HG02763 (cell line): Measurements from ENCODE around the gene FBXO42.
"Not testable (repeated sequence)": the region's sequence is repeated elsewhere in the genome, so short reads cannot be mapped to it uniquely, and the experiment has no call there.

Experiments
- ATAC-seq: cut with Tn5 transposase; IDR thresholded peaks from one replicate; pipeline ENCODE4 v1.9.1; 2021; ENCODE audit warnings: mild to moderate bottlenecking, moderate library complexity; ENCODE audit not compliant: unreplicated experiment

The FBXO42 gene

GRCh38 chr1:16266411-16267118, 85.7 kb downstream of the FBXO42 start:
- no peak for ATAC-seq

- ATAC-seq: no peak
Observed at GRCh38 chr1:16262067-16262466, 90.2 kb downstream of the FBXO42 start.

GRCh38 chr1:16260814-16261213, 91.5 kb downstream of the FBXO42 start:
- no peak for ATAC-seq

- no peak for ATAC-seq
Observed at GRCh38 chr1:16258591-16259135, 93.6 kb downstream of the FBXO42 start.

- no peak for ATAC-seq
Observed at GRCh38 chr1:16257968-16258367, 94.3 kb downstream of the FBXO42 start.

- not testable (repeated sequence) for ATAC-seq
Observed at GRCh38 chr1:16257556-16257955, 94.7 kb downstream of the FBXO42 start.

- ATAC-seq: no peak
Observed at GRCh38 chr1:16256478-16256877, 95.8 kb downstream of the FBXO42 start.

- ATAC-seq: no peak
Observed at GRCh38 chr1:16254263-16254928, 97.9 kb downstream of the FBXO42 start.

GRCh38 chr1:16253332-16253922, 98.9 kb downstream of the FBXO42 start:
- ATAC-seq: no peak

GRCh38 chr1:16252912-16253311, 99.4 kb downstream of the FBXO42 start:
- no peak for ATAC-seq

- ATAC-seq: no peak
Observed at GRCh38 chr1:16251381-16251780, 100.9 kb downstream of the FBXO42 start.

- no peak for ATAC-seq
Observed at GRCh38 chr1:16250524-16251251, 101.6 kb downstream of the FBXO42 start.

- ATAC-seq: no peak
Observed at GRCh38 chr1:16249596-16250241, 102.6 kb downstream of the FBXO42 start.

GRCh38 chr1:16248603-16249516, 103.4 kb downstream of the FBXO42 start:
- ATAC-seq: no peak

GRCh38 chr1:16248007-16248436, 104.3 kb downstream of the FBXO42 start:
- no peak for ATAC-seq

- no peak for ATAC-seq
Observed at GRCh38 chr1:16247441-16247840, 104.8 kb downstream of the FBXO42 start.

GRCh38 chr1:16246961-16247360, 105.3 kb downstream of the FBXO42 start:
- ATAC-seq: no peak

- ATAC-seq: not testable (repeated sequence)
Observed at GRCh38 chr1:16246239-16246638, 106.0 kb downstream of the FBXO42 start.

GRCh38 chr1:16245476-16246196, 106.6 kb downstream of the FBXO42 start:
- no peak for ATAC-seq
